Measurements from ENCODE around the gene PPP1R15B.

Gene PPP1R15B

GRCh38 chr1:204435381-204435831 is 23.8 kb upstream of the PPP1R15B start:
- DNase-seq, result no peak
- Histone ChIP-seq H3K36me3 (peaks cover 32% of the 10 kb centered on the region), H3K4me1 (peaks cover 23% of the 10 kb centered on the region), H3K27me3 (no peaks in the 10 kb centered on the region), H3K4me3 (ENCODE audit: low read depth, low read length) (no peak overlapping the region), H3K9me3 (no peaks in the 10 kb centered on the region)
- no peak for TF ChIP-seq CTCF (IDR thresholded peaks at IDR 0.05; ENCODE audit: low read depth, low read length)

GRCh38 chr1:204434116-204434755 is 22.6 kb upstream of the PPP1R15B start:
- Histone ChIP-seq H3K9me3 (no peaks in the 10 kb centered on the region), H3K4me3 (ENCODE audit: low read depth, low read length) (no peak overlapping the region), H3K36me3 (peaks cover 32% of the 10 kb centered on the region), H3K4me1 (peaks cover 21% of the 10 kb centered on the region), H3K27me3 (no peaks in the 10 kb centered on the region)
- no peak for TF ChIP-seq CTCF (IDR thresholded peaks at IDR 0.05; ENCODE audit: low read depth, low read length)
- no peak for DNase-seq

- Histone ChIP-seq H3K36me3 (peaks cover 32% of the 10 kb centered on the region), H3K4me3 (ENCODE audit: low read depth, low read length) (no peak overlapping the region), H3K27me3 (no peaks in the 10 kb centered on the region), H3K9me3 (no peaks in the 10 kb centered on the region), H3K4me1 (peaks cover 6% of the 10 kb centered on the region)
- TF ChIP-seq CTCF (IDR thresholded peaks at IDR 0.05; ENCODE audit: low read depth, low read length), result no peak
- no peak for DNase-seq
Measured at GRCh38 chr1:204432708-204433107, 21.1 kb upstream of the PPP1R15B start.

GRCh38 chr1:204431310-204432184 is 19.9 kb upstream of the PPP1R15B start:
- TF ChIP-seq CTCF (IDR thresholded peaks at IDR 0.05; ENCODE audit: low read depth, low read length), result peak; percentile 98

GRCh38 chr1:204429746-204430145 is 18.1 kb upstream of the PPP1R15B start:
- Histone ChIP-seq H3K9me3 (no peaks in the 10 kb centered on the region; the same call in 1 of the 2 replicates), H3K4me3 (ENCODE audit: low read depth, low read length) (no peak overlapping the region), H3K27me3 (no peaks in the 10 kb centered on the region), H3K36me3 (peaks cover 36% of the 10 kb centered on the region), H3K4me1 (no peaks in the 10 kb centered on the region)
- no peak for TF ChIP-seq CTCF (IDR thresholded peaks at IDR 0.05; ENCODE audit: low read depth, low read length)
- DNase-seq, result no peak

More at GRCh38 chr1:204431310-204432184, 19.9 kb upstream of the PPP1R15B start:
- Histone ChIP-seq H3K27me3 (no peaks in the 10 kb centered on the region), H3K36me3 (peaks cover 34% of the 10 kb centered on the region), H3K9me3 (no peaks in the 10 kb centered on the region; the same call in 1 of the 2 replicates), H3K4me1 (no peaks in the 10 kb centered on the region), H3K4me3 (ENCODE audit: low read depth, low read length) (no peak overlapping the region)
- DNase-seq, result peak; percentile 87
